ENCODE measurements around the gene ACSBG1.
A peak's percentile ranks its signal among the peaks of the same experiment; 100 is the strongest.

Gene ACSBG1

GRCh38 chr15:78234515-78235040 lies at the start of gene ACSBG1:
Gene ACSBG1 (minus strand): TSS chr15:78234565. CDS start chr15:78234501, 64 bp downstream.
- no peak for DNase-seq

- no peak for DNase-seq
Measured at GRCh38 chr15:78282324-78282723, 48.0 kb upstream of the ACSBG1 start.

GRCh38 chr15:78280319-78281072 lies 46.1 kb upstream of the ACSBG1 start:
- no peak for DNase-seq

- DNase-seq: no peak
Measured at GRCh38 chr15:78276064-78276943, 41.9 kb upstream of the ACSBG1 start.

DNA sequence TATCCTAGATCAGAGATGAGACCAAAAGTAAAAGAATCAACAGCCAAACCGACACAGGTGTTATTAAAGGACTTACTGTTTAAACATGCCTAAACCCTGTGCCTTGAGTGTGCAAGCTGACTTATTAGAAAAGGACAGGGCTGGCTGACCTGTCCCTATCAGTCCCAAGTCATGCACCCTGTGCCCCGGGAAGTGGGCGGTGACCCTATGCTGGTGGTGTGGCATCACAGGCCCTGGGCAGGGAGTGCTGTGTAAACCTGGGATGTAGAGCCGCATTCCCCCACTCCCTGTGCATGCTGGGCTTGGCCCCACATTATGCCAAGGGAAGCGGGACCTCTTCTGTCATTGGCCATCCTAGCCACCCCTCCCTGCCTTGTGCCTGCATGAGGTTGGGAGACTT lies 40.6 kb upstream of the ACSBG1 start:
- no peak for DNase-seq

DNA sequence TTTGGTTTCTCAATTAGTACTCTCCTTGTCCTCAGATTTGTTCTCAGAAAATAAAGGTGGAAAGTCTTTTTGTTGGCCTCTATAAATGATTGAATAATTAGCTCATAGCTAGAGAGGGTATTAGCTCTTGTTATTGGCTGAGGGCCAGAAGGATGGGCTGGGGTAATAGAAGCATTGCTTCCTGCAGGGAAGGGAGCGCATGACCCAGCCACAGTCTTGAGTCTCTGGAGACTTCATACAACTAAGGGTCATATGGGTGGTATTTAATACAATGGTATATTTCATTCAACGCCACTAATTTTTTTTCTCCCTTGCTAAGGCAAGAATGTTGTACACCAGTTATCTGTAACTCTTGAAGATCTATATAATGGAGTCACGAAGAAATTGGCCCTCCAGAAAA lies 38.4 kb upstream of the ACSBG1 start:
- no peak for DNase-seq

DNA sequence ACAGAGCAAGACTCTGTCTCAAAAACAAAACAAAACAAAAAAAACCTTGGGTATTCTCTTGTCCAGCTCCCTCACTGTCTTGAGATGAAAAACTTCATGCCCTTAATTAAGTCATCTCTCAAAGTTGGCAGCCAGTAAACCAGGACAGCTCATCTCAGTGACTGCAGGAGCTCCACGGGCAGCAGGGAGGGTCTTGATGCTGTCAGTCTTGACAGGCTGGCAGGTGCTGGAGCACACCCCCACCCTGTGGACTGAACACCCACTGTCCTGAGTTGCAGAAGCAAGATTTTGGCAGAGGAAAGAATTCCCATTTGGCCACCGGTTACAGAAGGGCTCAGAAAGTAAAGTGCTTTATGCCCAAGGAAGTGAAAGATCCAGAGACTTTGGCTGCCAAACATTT lies 38.0 kb upstream of the ACSBG1 start:
- DNase-seq: no peak

DNA sequence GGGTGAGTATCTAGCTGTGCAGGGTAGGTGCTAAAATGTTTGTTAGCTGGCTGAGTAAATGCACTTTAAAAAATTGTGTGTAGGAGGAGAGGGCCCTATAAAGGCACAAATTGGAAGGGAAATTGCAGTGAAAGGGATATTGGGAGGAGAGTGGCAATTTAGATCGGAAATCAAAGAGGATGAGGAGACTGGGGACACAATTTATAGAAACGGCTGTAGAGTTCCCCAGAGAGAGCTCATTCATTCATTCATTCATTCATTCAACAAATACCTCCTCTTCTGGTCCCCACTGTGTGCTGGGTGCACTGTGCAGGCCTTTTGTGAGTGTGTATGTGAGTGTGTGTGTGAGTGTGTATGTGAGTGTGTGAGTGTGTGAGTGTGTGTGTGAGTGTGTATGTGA lies 32.4 kb upstream of the ACSBG1 start:
- DNase-seq: no peak

GRCh38 chr15:78266229-78266628 lies 31.9 kb upstream of the ACSBG1 start:
- no peak for DNase-seq

DNA sequence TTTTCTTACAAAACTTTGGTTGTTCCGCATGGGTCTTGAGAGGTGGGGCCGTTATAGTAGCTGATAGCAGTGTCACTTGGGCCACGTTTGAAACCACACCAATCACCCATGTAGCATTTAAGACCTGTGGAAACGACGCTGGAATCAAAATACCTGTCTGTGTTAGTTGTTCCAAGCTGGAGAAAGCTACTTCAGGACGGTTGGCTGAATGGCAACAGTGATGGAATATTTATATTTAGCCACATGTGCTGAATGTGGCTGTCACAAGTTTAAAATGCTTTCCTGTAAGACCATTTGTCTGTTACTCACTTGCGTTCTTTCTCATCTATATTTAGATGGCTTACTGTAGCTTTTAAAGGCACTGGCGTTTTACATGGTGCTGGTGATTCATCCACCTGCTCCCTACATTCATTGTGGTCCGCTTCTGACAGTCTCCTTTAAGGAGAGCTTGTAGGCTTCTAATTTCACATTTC lies 31.4 kb upstream of the ACSBG1 start:
- no peak for DNase-seq

DNA sequence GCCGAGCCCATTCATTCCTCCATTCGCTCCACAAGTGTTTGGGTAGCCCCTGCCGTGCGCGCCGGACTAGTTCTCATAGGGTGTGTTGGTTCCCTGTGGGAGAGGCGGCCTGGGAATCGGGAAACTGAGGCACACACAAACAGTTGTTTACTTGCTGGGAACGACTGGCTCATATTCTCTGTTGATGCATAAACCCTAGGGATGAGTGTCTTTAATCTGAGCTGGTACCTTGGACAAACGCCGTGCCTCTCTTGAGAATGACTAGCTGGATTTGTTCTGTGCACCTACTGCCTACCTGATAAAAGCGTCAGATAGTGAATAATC lies 30.7 kb upstream of the ACSBG1 start:
- DNase-seq: no peak

- DNase-seq: peak; percentile 74
Measured at GRCh38 chr15:78264304-78265136, 30.2 kb upstream of the ACSBG1 start, which contains the start of gene DNAJA4. Gene DNAJA4 (plus strand): TSS chr15:78264562. CDS start chr15:78264764, 202 bp downstream.

- no peak for DNase-seq
Measured at GRCh38 chr15:78263907-78264303, 29.5 kb upstream of the ACSBG1 start.

DNA sequence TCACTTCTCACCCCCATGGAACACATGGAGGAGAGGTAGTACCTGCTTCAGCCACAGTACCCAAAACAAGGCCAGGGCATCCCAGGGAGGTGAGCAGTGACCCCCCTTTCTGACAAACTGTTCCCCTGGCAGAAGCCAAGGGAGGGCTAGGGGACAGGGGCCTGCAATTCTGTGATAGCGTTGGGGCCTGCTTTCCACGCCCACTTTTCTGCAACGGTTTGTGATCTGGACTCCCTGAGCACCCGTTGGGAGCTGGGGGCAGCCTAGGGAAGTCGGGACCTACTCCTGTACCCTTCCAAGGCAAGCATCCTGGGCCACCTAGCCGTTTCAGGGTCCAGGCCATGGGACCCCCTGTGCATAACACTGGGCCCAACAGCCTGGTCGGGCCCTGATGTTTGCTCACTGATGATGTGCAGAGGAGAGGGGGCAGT lies 29.0 kb upstream of the ACSBG1 start:
- no peak for DNase-seq

DNA sequence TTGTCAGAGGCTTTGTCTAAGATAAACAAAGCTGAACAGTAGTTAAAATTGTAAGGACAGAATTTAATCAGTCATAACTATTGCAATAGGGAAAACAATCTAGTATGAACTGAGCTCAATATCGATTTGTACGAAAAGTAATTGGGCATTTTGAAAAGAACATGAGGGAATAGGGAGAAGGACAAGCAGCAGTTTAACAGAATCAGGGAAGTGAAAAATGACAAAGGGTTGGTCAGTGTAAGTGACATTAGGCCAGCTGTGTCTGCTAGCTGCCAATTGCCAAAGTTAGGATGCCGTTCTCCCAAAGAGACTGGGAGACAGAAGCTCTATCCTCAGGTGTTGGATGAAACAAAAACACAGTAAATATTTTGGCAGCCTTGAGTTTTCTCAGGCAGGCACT lies 26.7 kb upstream of the ACSBG1 start:
- DNase-seq: no peak

GRCh38 chr15:78260489-78260888 lies 26.1 kb upstream of the ACSBG1 start:
- DNase-seq: no peak

DNA sequence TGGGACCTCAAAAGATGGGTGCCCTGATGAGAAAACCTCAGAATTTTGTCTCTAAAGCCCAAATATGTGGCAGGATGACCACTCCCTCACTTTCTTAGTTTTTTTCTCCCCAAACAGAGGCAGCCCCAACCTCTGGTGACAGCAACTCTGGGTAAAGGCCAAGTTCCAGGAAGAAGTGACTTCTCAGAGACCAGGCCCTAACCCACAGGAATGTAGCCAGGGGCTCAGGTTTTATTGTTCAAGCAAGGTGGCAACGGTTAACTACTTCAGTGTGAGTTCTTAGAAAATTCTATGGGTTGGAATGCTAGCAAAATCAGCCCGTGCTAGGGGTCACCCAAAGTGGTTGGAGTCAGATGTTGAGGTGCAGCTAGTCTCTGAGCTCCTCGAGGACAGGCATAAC lies 24.9 kb upstream of the ACSBG1 start:
- DNase-seq: no peak

DNA sequence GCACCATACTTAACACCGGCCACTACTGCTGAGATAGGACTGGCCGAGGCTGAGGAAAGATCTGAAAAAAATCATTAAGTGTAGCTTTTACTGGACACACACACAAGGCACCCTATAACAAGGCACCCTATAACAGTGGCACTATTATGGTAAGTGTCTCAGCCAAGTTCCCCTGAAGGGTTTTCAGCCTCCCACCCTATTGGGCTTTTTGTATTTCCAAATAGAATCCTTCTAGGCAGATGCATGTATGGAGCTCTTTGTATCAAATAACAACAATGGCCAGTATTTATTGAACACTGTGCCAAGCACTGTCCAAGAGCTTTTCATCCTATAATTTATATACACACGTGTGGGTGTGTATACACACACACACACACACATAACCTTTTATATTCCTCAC lies 23.3 kb upstream of the ACSBG1 start:
- DNase-seq: no peak

- DNase-seq: no peak
Measured at GRCh38 chr15:78256044-78256437, 21.7 kb upstream of the ACSBG1 start.

DNA sequence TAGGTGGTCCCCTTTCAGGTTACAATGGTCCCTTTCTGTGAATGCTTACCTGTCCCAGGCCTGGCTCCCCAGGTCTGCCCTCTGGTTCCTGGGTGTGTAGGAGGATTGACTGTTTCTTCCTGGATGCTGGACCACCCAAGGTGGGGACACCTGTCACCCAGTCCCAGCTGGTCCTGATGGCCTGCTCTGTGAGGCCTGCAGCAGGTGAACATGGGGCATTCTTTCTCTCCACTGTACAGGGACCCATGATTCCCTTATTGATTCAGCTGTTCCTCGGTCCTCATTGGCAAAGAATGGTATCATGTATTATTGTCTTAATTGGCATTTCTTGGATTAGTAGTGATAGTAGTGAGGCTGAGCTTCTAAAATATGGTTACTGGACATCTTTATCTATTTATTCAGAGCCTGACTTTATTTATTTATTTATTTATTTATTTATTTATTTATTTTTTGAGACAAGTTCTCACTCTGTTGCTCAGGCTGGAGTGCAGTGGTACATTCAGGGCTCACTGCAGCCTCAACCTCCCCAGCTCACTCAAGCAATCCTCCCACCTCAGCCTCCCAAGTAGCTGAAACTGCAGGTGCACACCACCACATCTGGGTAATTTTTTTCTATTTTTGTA lies 21.2 kb upstream of the ACSBG1 start:
- DNase-seq: no peak

GRCh38 chr15:78251136-78251535 lies 16.8 kb upstream of the ACSBG1 start:
- no peak for DNase-seq

- DNase-seq: no peak
Measured at GRCh38 chr15:78249131-78249530, 14.8 kb upstream of the ACSBG1 start.

Data from CD4-positive, alpha-beta T cell treated with Interleukin-17A for 4 hours (primary cell).